ENCODE measurements around the gene EBP. TPM values are rescaled to one million over a fixed set of nuclear protein-coding genes. Genes with fewer than 3 reads are reported as not detected.

Gene EBP
- total and polyA plus RNA-seq, 2 of the 8 experiments (the other 6 are each of a cell fraction or from before 2014, with no cell fraction given) = 143 to 286 TPM

DNA sequence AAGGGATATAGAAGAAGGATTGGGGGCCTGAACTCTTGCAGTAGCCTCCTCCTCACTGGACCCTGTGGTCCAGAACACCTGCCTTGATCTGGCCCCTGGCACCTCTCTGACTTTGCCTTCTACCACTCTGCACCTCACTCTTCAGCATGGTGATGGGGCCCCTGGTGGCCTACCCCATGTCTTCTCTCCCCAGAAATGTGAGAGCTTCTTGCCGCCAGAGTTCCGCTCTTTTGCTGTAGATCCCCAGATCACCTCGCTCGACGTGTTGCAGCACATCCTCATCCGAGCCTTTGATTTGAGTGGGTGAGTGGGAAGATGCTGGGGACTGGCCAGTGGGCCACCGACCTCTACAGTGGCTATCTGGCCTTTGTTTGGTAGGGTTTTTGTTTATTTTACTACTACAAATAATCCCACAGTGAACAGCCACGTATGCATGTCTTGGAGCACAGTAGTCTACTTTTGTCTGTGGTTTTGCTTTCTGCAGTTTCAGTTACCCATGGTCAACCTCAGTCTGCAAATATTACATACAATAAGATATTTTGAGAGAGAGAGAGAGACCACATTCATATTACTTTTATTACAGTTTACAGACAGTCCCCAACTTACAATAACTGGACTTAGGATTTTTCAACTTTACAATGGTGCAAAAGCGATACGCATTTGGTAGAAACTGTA, 19.7 kb downstream of the EBP start (continued):
- TF ChIP-seq NANOG (IDR thresholded peaks at IDR 0.05; ENCODE audit: insufficient read depth, low read depth, low read length, poor library complexity, severe bottlenecking) (no peak), EGR1 (IDR thresholded peaks at IDR 0.05; ENCODE audit: borderline replicate concordance, low read depth, low read length) (no peak), SIX5 (IDR thresholded peaks at IDR 0.05; ENCODE audit: low read depth, low read length) (no peak), TBP (IDR thresholded peaks at IDR 0.05; ENCODE audit: low read depth, low read length) (no peak), HDAC6 (IDR thresholded peaks at IDR 0.05; ENCODE audit: low read depth, low read length) (no peak)
